H9 (cell line): Measurements from ENCODE around the gene PCSK6. TPM values are rescaled to one million over a fixed set of nuclear protein-coding genes. Genes with fewer than 3 reads are reported as not detected.

Source experiments
- DNase-seq: peaks from one replicate; pipeline ENCODE4 v3.0.0-alpha.2; 2017
- H2AFZ ChIP-seq: one replicate; pipeline ENCODE4 v1.6.1; 2013; ENCODE audit warnings: mild to moderate bottlenecking, low read length, control low read depth, moderate library complexity
- H2AK5ac ChIP-seq: 2 replicates; pipeline ENCODE4 v1.6.1; 2013; ENCODE audit warnings: low read length, control low read depth, mixed read lengths; ENCODE audit not compliant: insufficient read length
- H2BK120ac ChIP-seq: one replicate; pipeline ENCODE4 v1.6.1; 2013; ENCODE audit warnings: low read depth, mild to moderate bottlenecking, low read length, control low read depth, inconsistent platforms; ENCODE audit not compliant: poor library complexity, severe bottlenecking
- H2BK12ac ChIP-seq: 2 replicates; pipeline ENCODE4 v1.6.1; 2013; ENCODE audit warnings: low read length, control low read depth, mixed read lengths, low read depth; ENCODE audit not compliant: insufficient read length
- H2BK15ac ChIP-seq: 2 replicates; pipeline ENCODE4 v1.6.1; 2013; ENCODE audit warnings: low read depth, low read length, control low read depth
- H2BK20ac ChIP-seq: one replicate; pipeline ENCODE4 v1.6.1; 2013; ENCODE audit warnings: low read depth, mild to moderate bottlenecking, low read length, control low read depth, inconsistent platforms; ENCODE audit not compliant: poor library complexity, severe bottlenecking
- H2BK5ac ChIP-seq: 2 replicates; pipeline ENCODE4 v1.6.1; 2013; ENCODE audit warnings: low read length, control low read depth, mixed read lengths; ENCODE audit not compliant: insufficient read length
- H3K14ac ChIP-seq: 2 replicates; pipeline ENCODE4 v1.6.1; 2013; ENCODE audit warnings: low read length, control low read depth; ENCODE audit not compliant: insufficient read depth
- H3K18ac ChIP-seq: 2 replicates; pipeline ENCODE4 v1.6.1; 2013; ENCODE audit warnings: low read depth, mild to moderate bottlenecking, mixed read lengths, low read length, control low read depth; ENCODE audit not compliant: insufficient read length
- H3K23ac ChIP-seq: 2 replicates; pipeline ENCODE4 v1.6.1; 2013; ENCODE audit warnings: low read length, control low read depth, mixed read lengths, low read depth; ENCODE audit not compliant: insufficient read length
- H3K23me2 ChIP-seq: 2 replicates; pipeline ENCODE4 v1.6.1; 2013; ENCODE audit warnings: low read depth, mild to moderate bottlenecking, mixed read lengths, low read length, control low read depth; ENCODE audit not compliant: insufficient read length, poor library complexity, severe bottlenecking
- H3K27ac ChIP-seq: 2 replicates; pipeline ENCODE4 v1.5.1; 2013; ENCODE audit warnings: low read length, control low read depth, mixed read lengths, low read depth; ENCODE audit not compliant: insufficient read length
- H3K27me3 ChIP-seq: 2 replicates; pipeline ENCODE4 v1.6.1; 2013; ENCODE audit warnings: low read length, control low read depth, inconsistent platforms; ENCODE audit not compliant: insufficient read depth
- H3K4ac ChIP-seq: 2 replicates; pipeline ENCODE4 v1.6.1; 2013; ENCODE audit warnings: low read depth, mild to moderate bottlenecking, control low read depth, inconsistent platforms, low read length, moderate library complexity
- H3K4me1 ChIP-seq: 2 replicates; pipeline ENCODE4 v1.6.1; 2013; ENCODE audit warnings: low read length, control low read depth, inconsistent platforms; ENCODE audit not compliant: insufficient read depth
- H3K4me2 ChIP-seq: 2 replicates; pipeline ENCODE4 v1.6.1; 2013; ENCODE audit warnings: low read length, control low read depth, mixed read lengths; ENCODE audit not compliant: insufficient read length, insufficient read depth
- H3K56ac ChIP-seq: 2 replicates; pipeline ENCODE4 v1.6.1; 2013; ENCODE audit warnings: low read depth, mild to moderate bottlenecking, mixed read lengths, low read length, control low read depth; ENCODE audit not compliant: insufficient read length
- H3K79me1 ChIP-seq: 2 replicates; pipeline ENCODE4 v1.6.1; 2013; ENCODE audit warnings: low read depth, mild to moderate bottlenecking, moderate library complexity, low read length, control low read depth, inconsistent platforms; ENCODE audit not compliant: insufficient read depth, poor library complexity, severe bottlenecking
- H3K79me2 ChIP-seq: 2 replicates; pipeline ENCODE4 v1.6.1; 2013; ENCODE audit warnings: low read length, control low read depth, inconsistent platforms; ENCODE audit not compliant: insufficient read depth
- H3K9ac ChIP-seq: 2 replicates; pipeline ENCODE4 v1.6.1; 2013; ENCODE audit warnings: low read length, control low read depth, mixed read lengths; ENCODE audit not compliant: insufficient read length; ENCODE audit errors: extremely low read depth
- H3K9me3 ChIP-seq: one replicate; pipeline ENCODE4 v1.6.1; 2013; ENCODE audit warnings: low read depth, low read length, inconsistent platforms; ENCODE audit not compliant: control insufficient read depth
- H3T11ph ChIP-seq: one replicate; pipeline ENCODE4 v1.6.1; 2013; ENCODE audit warnings: mild to moderate bottlenecking, low read length, control low read depth, inconsistent platforms
- H4K20me1 ChIP-seq: one replicate; pipeline ENCODE4 v1.6.1; 2013; ENCODE audit not compliant: control insufficient read depth, insufficient read length, insufficient read depth
- H4K5ac ChIP-seq: 2 replicates; pipeline ENCODE4 v1.6.1; 2013; ENCODE audit warnings: low read depth, mild to moderate bottlenecking, mixed read lengths, low read length, control low read depth; ENCODE audit not compliant: insufficient read length
- H4K8ac ChIP-seq: replicated peaks from 2 replicates; pipeline ENCODE4 v1.6.1; 2013; ENCODE audit warnings: low read length, control low read depth, mixed read lengths, low read depth; ENCODE audit not compliant: insufficient read length
- H4K91ac ChIP-seq: 2 replicates; pipeline ENCODE4 v1.6.1; 2013; ENCODE audit warnings: low read depth, mild to moderate bottlenecking, moderate library complexity, mixed read lengths, low read length, control low read depth; ENCODE audit not compliant: insufficient read length
- H3K27ac Mint-ChIP-seq, 3 experiments: 2 replicates in 2 of 3; 3 replicates in 1 of 3; pipeline ENCODE4 v1.8.0; 2020 to 2021; ENCODE audit warnings: mixed read lengths in 3 of 3, mild to moderate bottlenecking in 1 of 3, moderate library complexity in 1 of 3
- H3K27me3 Mint-ChIP-seq: 2 replicates; pipeline ENCODE4 v1.8.0; 2021; ENCODE audit warnings: low read depth, mild to moderate bottlenecking, moderate library complexity, mixed read lengths
- H3K36me3 Mint-ChIP-seq, 3 experiments: 2 replicates in 2 of 3; 3 replicates in 1 of 3; pipeline ENCODE4 v1.8.0; 2020 to 2021; ENCODE audit warnings: low read depth in 3 of 3, mixed read lengths in 3 of 3; ENCODE audit not compliant: insufficient read depth in 1 of 3
- H3K4me1 Mint-ChIP-seq, 2 experiments: 2 replicates each; pipeline ENCODE4 v1.8.0; 2020; ENCODE audit warnings: mixed read lengths in 2 of 2
- H3K4me3 Mint-ChIP-seq, 2 experiments: 2 replicates in 1 of 2; 3 replicates in 1 of 2; pipeline ENCODE4 v1.8.0; 2020 to 2021; ENCODE audit warnings: mild to moderate bottlenecking in 2 of 2, mixed read lengths in 2 of 2, moderate library complexity in 1 of 2
- H3K9me3 Mint-ChIP-seq, 2 experiments: 2 replicates in 1 of 2; 3 replicates in 1 of 2; pipeline ENCODE4 v1.8.0; 2020; ENCODE audit warnings: mild to moderate bottlenecking in 2 of 2, mixed read lengths in 2 of 2, moderate library complexity in 1 of 2
- CTCF ChIP-seq: fragments of 200-600 bp; sonication (generic); conservative IDR thresholded peaks from 3 replicates; pipeline ENCODE4 v1.8.0; 2021; ENCODE audit warnings: antibody characterized with exemption, mild to moderate bottlenecking
- WGBS: extraction: QIAGEN DNeasy Blood & Tissue Kit; methylation state at CpG from one replicate; pipeline ENCODE4 v1.1.7; 2013; ENCODE audit warnings: missing lambda C conversion rate, low lambda C conversion rate, mixed read lengths; ENCODE audit not compliant: insufficient read length; ENCODE audit errors: extremely low coverage; 5-methylcytosine and 5-hydroxymethylcytosine counted together
- total RNA-seq: library from RNA; stranded (reverse); gene quantifications from 2 replicates; pipeline ENCODE4 v1.2.1, GENCODE V29; 2021

The PCSK6 gene
- total RNA-seq, 1 experiment from 2014 or later: 4.0 TPM

GRCh38 chr15:101366853-101367252 is 122.7 kb downstream of the PCSK6 start:
- Histone ChIP-seq H2AFZ (no peak overlapping the region), H4K20me1 (no peaks in the 10 kb centered on the region), H2BK5ac (no peak overlapping the region), H2BK20ac (no peak overlapping the region), H3K9me3 (no peaks in the 10 kb centered on the region), H3K79me2 (no peaks in the 10 kb centered on the region), H4K8ac (no peak overlapping the region), H4K91ac (no peak overlapping the region), H3K23me2 (no peaks in the 10 kb centered on the region), H2AK5ac (no peak overlapping the region), H3K27ac (no peak overlapping the region), H2BK120ac (no peak overlapping the region), H2BK12ac (no peak overlapping the region), H3K4ac (no peak overlapping the region), H3K23ac (no peak overlapping the region), H3K18ac (no peak overlapping the region), H4K5ac (no peak overlapping the region), H3K4me2 (no peak overlapping the region), H2BK15ac (no peak overlapping the region), H3K27me3 (no peaks in the 10 kb centered on the region), H3K56ac (no peak overlapping the region), H3K4me1 (no peaks in the 10 kb centered on the region), H3K79me1 (no peaks in the 10 kb centered on the region), H3K14ac (no peak overlapping the region), H3K9ac (no peak overlapping the region), H3T11ph (no peak overlapping the region)
- H3K4me3 Mint-ChIP-seq: no peak overlapping the region
- peaks cover 16 to 30% of the 10 kb centered on the region in 2 experiments for H3K4me1 Mint-ChIP-seq
- peak overlapping the region in 1 of 3 experiments; percentile 53; a peak in 1 of 7 replicates for H3K27ac Mint-ChIP-seq
- WGBS: no CpG with 5 or more reads among the region's 3 CpGs
- H3K36me3 Mint-ChIP-seq: peaks cover 1 to 11% (median 2%) of the 10 kb centered on the region in 3 experiments; a peak in 3 of 7 replicates
- no peak for DNase-seq
- H3K27me3 Mint-ChIP-seq: peaks cover 8% of the 10 kb centered on the region
- H3K9me3 Mint-ChIP-seq: peaks cover 3 to 14% of the 10 kb centered on the region in 2 experiments; a peak in 3 of 5 replicates
- TF ChIP-seq CTCF: no peak
